Breast epithelium (tissue), 3 donors: ENCODE measurements around the gene MARF1.

Source experiments
- CTCF ChIP-seq, 3 donors: fragments of 450-650 bp; IDR thresholded peaks; one replicate each; pipeline ENCODE4 v1.5.1; 2016 to 2017; ENCODE audit warnings: antibody characterized with exemption in 3 of 3, mild to moderate bottlenecking in 3 of 3, moderate library complexity in 3 of 3
- POLR2A ChIP-seq: fragments of 450-650 bp; IDR thresholded peaks from one replicate; pipeline ENCODE4 v1.6.1; 2016; ENCODE audit warnings: antibody characterized with exemption, mild to moderate bottlenecking, moderate library complexity
- POLR2AphosphoS5 ChIP-seq, 3 donors: sonication (generic); formaldehyde crosslinking; IDR thresholded peaks; one replicate each; pipeline ENCODE4 v1.6.1; 2017; ENCODE audit warnings: antibody characterized with exemption in 3 of 3

GRCh38 chr16:15602285-15603044 lies 40.5 kb downstream of the MARF1 start:
- no peak for TF ChIP-seq CTCF (IDR thresholded peaks at IDR 0.05)
- no peak for TF ChIP-seq POLR2A
- TF ChIP-seq POLR2AphosphoS5 (IDR thresholded peaks at IDR 0.05), result no peak
